Measurements from ENCODE around the gene RPL28.

The RPL28 gene

GRCh38 chr19:55385724-55386492 lies at the start of gene RPL28:
Gene RPL28 (plus strand): TSS chr19:55385932. CDS start chr19:55386358, 426 bp downstream.
- peak; percentile 96 for DNase-seq (ENCODE audit: low spot score)
- TF ChIP-seq, protein P1, sequence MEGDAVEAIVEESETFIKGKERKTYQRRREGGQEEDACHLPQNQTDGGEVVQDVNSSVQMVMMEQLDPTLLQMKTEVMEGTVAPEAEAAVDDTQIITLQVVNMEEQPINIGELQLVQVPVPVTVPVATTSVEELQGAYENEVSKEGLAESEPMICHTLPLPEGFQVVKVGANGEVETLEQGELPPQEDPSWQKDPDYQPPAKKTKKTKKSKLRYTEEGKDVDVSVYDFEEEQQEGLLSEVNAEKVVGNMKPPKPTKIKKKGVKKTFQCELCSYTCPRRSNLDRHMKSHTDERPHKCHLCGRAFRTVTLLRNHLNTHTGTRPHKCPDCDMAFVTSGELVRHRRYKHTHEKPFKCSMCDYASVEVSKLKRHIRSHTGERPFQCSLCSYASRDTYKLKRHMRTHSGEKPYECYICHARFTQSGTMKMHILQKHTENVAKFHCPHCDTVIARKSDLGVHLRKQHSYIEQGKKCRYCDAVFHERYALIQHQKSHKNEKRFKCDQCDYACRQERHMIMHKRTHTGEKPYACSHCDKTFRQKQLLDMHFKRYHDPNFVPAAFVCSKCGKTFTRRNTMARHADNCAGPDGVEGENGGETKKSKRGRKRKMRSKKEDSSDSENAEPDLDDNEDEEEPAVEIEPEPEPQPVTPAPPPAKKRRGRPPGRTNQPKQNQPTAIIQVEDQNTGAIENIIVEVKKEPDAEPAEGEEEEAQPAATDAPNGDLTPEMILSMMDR (IDR thresholded peaks at IDR 0.05; ENCODE audit: extremely low read depth, missing control alignments), result no peak

- no peak for DNase-seq (ENCODE audit: low spot score)
- TF ChIP-seq, protein P1 (IDR thresholded peaks at IDR 0.05; ENCODE audit: extremely low read depth, missing control alignments), result no peak
Observed at GRCh38 chr19:55336101-55336500, 49.6 kb upstream of the RPL28 start.

DNA sequence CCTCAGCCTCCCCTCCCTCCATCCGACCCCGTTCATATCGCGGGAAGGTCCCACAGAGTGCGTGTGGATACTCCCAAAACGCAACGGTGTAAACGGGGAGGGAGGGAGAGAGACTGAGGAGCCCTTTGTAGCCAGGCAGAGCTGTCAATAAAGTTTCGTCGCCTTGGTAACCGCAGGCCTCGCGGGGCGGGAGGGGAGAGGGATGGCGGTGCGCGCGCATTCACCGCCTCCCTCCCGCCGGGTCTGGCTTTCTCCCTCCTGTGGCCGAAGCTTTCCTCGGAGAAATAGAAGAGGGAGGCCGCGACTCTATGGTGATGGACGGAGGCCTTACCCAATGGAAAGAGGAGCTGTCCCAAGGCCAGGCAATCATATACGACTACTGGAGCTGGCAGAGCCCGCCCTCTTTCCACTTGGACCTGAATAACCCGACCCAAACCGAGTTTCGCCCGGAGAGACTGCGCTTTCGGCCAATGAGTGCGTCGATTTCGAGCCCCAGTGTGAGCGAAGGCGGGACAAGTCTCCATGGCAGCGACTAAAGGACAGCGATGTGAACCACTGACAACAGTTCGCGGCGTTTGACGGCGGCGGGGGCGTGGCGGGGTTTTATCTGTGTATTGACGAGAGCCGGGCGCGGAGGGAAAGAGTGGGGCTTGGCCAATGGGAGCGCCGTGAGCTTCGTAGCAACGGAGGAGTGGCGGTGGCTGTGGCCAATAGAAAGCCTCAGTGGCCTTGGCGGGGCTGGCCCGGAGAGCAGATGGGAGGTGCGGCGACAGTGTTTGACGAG lies 46.4 kb upstream of the RPL28 start, which contains the start of gene KMT5C:
TSS of gene KMT5C (plus strand) at position 772 of the 784 bp plus-strand sequence. CDS start 2,061 bp downstream, outside the sequence.
- TF ChIP-seq, protein P1 (IDR thresholded peaks at IDR 0.05; ENCODE audit: extremely low read depth, missing control alignments), result no peak

GRCh38 chr19:55339889-55340783 lies 45.6 kb upstream of the RPL28 start:
- TF ChIP-seq, protein P1 (IDR thresholded peaks at IDR 0.05; ENCODE audit: extremely low read depth, missing control alignments), result no peak
- DNase-seq (ENCODE audit: low spot score), result no peak

More for the DNA sequence above, 46.4 kb upstream of the RPL28 start, which contains the start of gene KMT5C:
- peak; percentile 99 for DNase-seq (ENCODE audit: low spot score)

- DNase-seq (ENCODE audit: low spot score), result no peak
- TF ChIP-seq, protein P1 (IDR thresholded peaks at IDR 0.05; ENCODE audit: extremely low read depth, missing control alignments), result no peak
Observed at GRCh38 chr19:55340784-55341147, 45.0 kb upstream of the RPL28 start.

DNA sequence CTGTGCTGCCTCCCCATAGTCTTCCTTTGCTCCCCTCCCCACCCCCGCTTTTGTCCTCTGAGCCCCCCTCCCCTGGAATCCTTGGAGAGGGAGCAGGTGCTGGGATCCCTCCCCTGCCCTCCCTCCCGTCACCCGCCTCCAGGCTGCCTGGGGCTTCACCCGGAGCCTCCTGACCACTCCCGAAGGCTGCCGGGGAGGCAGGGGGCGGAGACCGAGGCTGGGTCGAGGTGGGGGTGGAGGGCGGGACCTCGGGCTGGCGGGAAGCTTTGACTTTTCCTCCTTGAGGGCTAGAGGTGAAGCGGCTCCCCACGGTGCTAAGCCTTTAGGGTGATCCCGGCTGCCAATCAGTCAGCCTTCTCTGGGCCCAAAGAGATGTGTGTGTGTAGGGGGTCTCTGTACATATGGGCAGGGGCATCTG lies 44.6 kb upstream of the RPL28 start:
- peak; percentile 94 for DNase-seq (ENCODE audit: low spot score)

More for the DNA sequence above, 44.6 kb upstream of the RPL28 start:
- TF ChIP-seq, protein P1 (IDR thresholded peaks at IDR 0.05; ENCODE audit: extremely low read depth, missing control alignments), result no peak

All from GM20000 (cell line).